Measurements from ENCODE around the gene CTBP2.

CTBP2 gene

GRCh38 chr10:125010362-125010761 is 150.0 kb downstream of the CTBP2 start:
- no peak for DNase-seq (ENCODE audit: low read depth in 2 of 2)

- no peak for DNase-seq (ENCODE audit: low read depth in 2 of 2)
Measured at GRCh38 chr10:125009661-125010161, 150.7 kb downstream of the CTBP2 start.

- no peak for DNase-seq (ENCODE audit: low read depth in 2 of 2)
Measured at GRCh38 chr10:125008689-125009638, 151.4 kb downstream of the CTBP2 start.

- DNase-seq (ENCODE audit: low read depth in 2 of 2) = no peak
Measured at GRCh38 chr10:125007436-125007835, 152.9 kb downstream of the CTBP2 start.

GRCh38 chr10:125006921-125007426 is 153.4 kb downstream of the CTBP2 start:
- DNase-seq (ENCODE audit: low read depth in 2 of 2) = no peak

- no peak for DNase-seq (ENCODE audit: low read depth in 2 of 2)
Measured at GRCh38 chr10:125006188-125006680, 154.1 kb downstream of the CTBP2 start.

GRCh38 chr10:125005312-125006187 is 154.8 kb downstream of the CTBP2 start:
- DNase-seq (ENCODE audit: low read depth in 2 of 2) = no peak

GRCh38 chr10:125004571-125005311 is 155.6 kb downstream of the CTBP2 start:
- DNase-seq (ENCODE audit: low read depth in 2 of 2) = no peak

- DNase-seq (ENCODE audit: low read depth in 2 of 2) = no peak
Measured at GRCh38 chr10:125003901-125004467, 156.4 kb downstream of the CTBP2 start.

- DNase-seq (ENCODE audit: low read depth in 2 of 2) = no peak
Measured at GRCh38 chr10:125003146-125003900, 157.0 kb downstream of the CTBP2 start.

- DNase-seq (ENCODE audit: low read depth in 2 of 2) = no peak
Measured at GRCh38 chr10:125002423-125003145, 157.8 kb downstream of the CTBP2 start.

- no peak for DNase-seq (ENCODE audit: low read depth in 2 of 2)
Measured at GRCh38 chr10:125002047-125002422, 158.3 kb downstream of the CTBP2 start.

GRCh38 chr10:125001313-125002046 is 158.9 kb downstream of the CTBP2 start:
- DNase-seq (ENCODE audit: low read depth in 2 of 2) = no peak

- no peak for DNase-seq (ENCODE audit: low read depth in 2 of 2)
Measured at GRCh38 chr10:125000366-125001312, 159.7 kb downstream of the CTBP2 start.

GRCh38 chr10:124999433-125000365 is 160.7 kb downstream of the CTBP2 start:
- DNase-seq (ENCODE audit: low read depth in 2 of 2) = no peak

GRCh38 chr10:124998624-124999291 is 161.6 kb downstream of the CTBP2 start:
- no peak for DNase-seq (ENCODE audit: low read depth in 2 of 2)

Measured in stimulated activated CD4-positive, alpha-beta T cell treated with anti-CD3 and anti-CD28 coated beads, Interleukin-1b, Interleukin-23, amount 100 ng/mL, for 4 hours (primary cell).